HepG2 (cell line): ENCODE measurements around the gene POFUT1. TPM values are rescaled to one million over a fixed set of nuclear protein-coding genes. Genes with fewer than 3 reads are reported as not detected.

Experiments used
- FIP1L1 ChIP-seq: fragments of 200-400 bp; formaldehyde crosslinking; IDR thresholded peaks from 2 replicates; pipeline ENCODE4 v1.6.1; 2018; ENCODE audit warnings: low read depth, mild to moderate bottlenecking, low read length, moderate library complexity, borderline replicate concordance; ENCODE audit not compliant: insufficient read depth
- NFATC3 ChIP-seq: sonication (generic); formaldehyde crosslinking; IDR thresholded peaks from 2 replicates; pipeline ENCODE4 v1.5.1; 2020; ENCODE audit warnings: mild to moderate bottlenecking, missing genetic modification reagents
- PAXIP1 ChIP-seq: sonication (generic); formaldehyde crosslinking; conservative IDR thresholded peaks from 2 replicates; pipeline ENCODE4 v1.4.0; 2020; ENCODE audit warnings: mild to moderate bottlenecking, missing genetic modification reagents, moderate library complexity
- POLR2AphosphoS2 ChIP-seq: IDR thresholded peaks from 2 replicates; pipeline ENCODE4 v1.6.1; 2011; ENCODE audit warnings: low read depth, low read length, improper control_type of control experiment
- USF2 ChIP-seq, 2 experiments: sonication (generic) in 1 of 2; formaldehyde crosslinking in 1 of 2; IDR thresholded peaks; 2 replicates each; pipeline versions ENCODE4 v1.5.1 to v1.6.1; 2011 to 2020; ENCODE audit warnings: borderline replicate concordance in 1 of 2, low read depth in 1 of 2, low read length in 1 of 2, mild to moderate bottlenecking in 1 of 2, missing genetic modification reagents in 1 of 2, moderate library complexity in 1 of 2
- WIZ ChIP-seq: sonication (generic); formaldehyde crosslinking; IDR thresholded peaks from 2 replicates; pipeline ENCODE4 v1.5.1; 2020; ENCODE audit warnings: mild to moderate bottlenecking, missing genetic modification reagents
- ZBTB14 ChIP-seq: sonication (generic); formaldehyde crosslinking; IDR thresholded peaks from 2 replicates; pipeline ENCODE4 v1.4.0; 2020; ENCODE audit warnings: missing genetic modification reagents
- ZFP62 ChIP-seq: sonication (generic); formaldehyde crosslinking; IDR thresholded peaks from 2 replicates; pipeline ENCODE4 v1.4.0; 2020; ENCODE audit warnings: missing genetic modification reagents
- ZNF430 ChIP-seq: sonication (generic); formaldehyde crosslinking; IDR thresholded peaks from 2 replicates; pipeline ENCODE4 v1.9.0; 2021; ENCODE audit warnings: mild to moderate bottlenecking, missing genetic modification reagents
- ZNF646 ChIP-seq: sonication (generic); formaldehyde crosslinking; IDR thresholded peaks from 2 replicates; pipeline ENCODE4 v1.9.0; 2021; ENCODE audit warnings: mild to moderate bottlenecking, missing genetic modification reagents
- polyA plus RNA-seq, 8 experiments: library from polyadenylated mRNA; depleted of rRNA in 3 of 8; stranded (reverse) in 7 of 8; unstranded in 1 of 8; fragments of >200 nt; fragmentation: Illumina TruSeq in 4 of 8; extraction: Trizol in 4 of 8; gene quantifications; 2 replicates each; pipeline versions ENCODE4 v1.2.1 to v1.2.3, GENCODE V29; 2011 to 2016; ENCODE audit warnings: low read depth in 4 of 8, missing spikeins in 1 of 8, mixed read lengths in 1 of 8; ENCODE audit not compliant: insufficient read depth in 1 of 8
- total RNA-seq, 5 experiments: library from RNA; depleted of rRNA; stranded (reverse); fragments of >200 nt; fragmentation: Illumina TruSeq; extraction: Trizol; gene quantifications; 2 replicates each; pipeline ENCODE4 v1.2.3, GENCODE V29; 2016; ENCODE audit warnings: low read depth in 1 of 5
- TF ChIP-seq, protein P1 (sequence below): IDR thresholded peaks from 2 replicates; pipeline ENCODE4 v1.6.1; 2016; ENCODE audit warnings: missing biosample characterization, missing genetic modification reagents, low read depth

The POFUT1 gene
- total and polyA plus RNA-seq, 2 of the 13 experiments (the other 11 are each of a cell fraction or from before 2014, with no cell fraction given), result 35.5 to 58.3 TPM

DNA sequence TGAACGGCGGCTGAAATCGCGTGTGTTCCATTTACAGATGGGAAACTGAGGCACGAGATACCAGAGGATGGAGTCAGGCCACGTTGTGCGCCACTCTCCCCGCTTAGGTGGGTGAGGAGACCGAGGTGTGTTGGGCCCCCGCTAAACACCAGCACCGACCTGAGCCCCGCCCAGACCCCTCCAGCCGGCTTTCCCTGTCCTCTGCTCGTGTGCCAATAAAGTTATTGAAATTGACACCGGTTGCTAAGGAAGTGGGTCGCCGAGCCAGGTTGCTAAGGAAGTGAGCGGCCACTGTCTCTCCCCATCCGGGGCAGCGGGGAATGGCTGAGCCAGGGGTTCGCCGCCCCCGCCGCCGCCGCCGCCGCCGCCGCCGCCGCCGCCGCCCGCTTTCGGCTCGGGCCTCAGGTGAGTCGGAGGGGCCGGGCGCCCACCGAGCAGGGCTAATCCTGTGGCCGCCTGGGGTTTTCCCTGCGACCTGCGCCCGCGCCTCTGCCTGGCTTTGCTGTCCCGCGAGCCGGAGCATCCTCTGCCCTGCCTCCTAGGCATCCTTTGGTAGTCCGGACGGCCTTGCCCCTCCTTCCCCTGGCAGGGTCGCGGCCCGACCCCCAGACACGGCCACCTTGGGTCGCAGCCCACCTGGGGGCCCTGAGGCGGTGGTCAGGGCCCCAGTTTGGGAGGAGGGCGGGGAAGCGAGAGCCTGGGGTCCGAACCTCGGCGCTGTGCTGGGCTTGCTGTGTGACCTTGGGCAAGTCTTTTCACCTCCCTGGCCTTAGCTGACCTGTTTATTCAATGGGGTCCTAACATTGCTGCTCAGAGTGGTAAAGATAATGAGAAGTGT is 69.9 kb downstream of the POFUT1 start, which contains the start of gene KIF3B (continued):
- no peak for TF ChIP-seq ZNF646
- TF ChIP-seq USF2 (IDR thresholded peaks at IDR 0.05; ENCODE audit: low read depth, low read length), result no peak
- no peak for TF ChIP-seq USF2 (CRISPR knock-in tag; IDR thresholded peaks at IDR 0.05; ENCODE audit: borderline replicate concordance)
- peak; percentile 51; the same call in 1 of the 2 replicates for TF ChIP-seq PAXIP1 (CRISPR knock-in tag)
- no peak for TF ChIP-seq POLR2AphosphoS2
- TF ChIP-seq ZNF430 (CRISPR knock-in tag), result peak; percentile 41; the same call in 1 of the 2 replicates
- TF ChIP-seq, protein P1, sequence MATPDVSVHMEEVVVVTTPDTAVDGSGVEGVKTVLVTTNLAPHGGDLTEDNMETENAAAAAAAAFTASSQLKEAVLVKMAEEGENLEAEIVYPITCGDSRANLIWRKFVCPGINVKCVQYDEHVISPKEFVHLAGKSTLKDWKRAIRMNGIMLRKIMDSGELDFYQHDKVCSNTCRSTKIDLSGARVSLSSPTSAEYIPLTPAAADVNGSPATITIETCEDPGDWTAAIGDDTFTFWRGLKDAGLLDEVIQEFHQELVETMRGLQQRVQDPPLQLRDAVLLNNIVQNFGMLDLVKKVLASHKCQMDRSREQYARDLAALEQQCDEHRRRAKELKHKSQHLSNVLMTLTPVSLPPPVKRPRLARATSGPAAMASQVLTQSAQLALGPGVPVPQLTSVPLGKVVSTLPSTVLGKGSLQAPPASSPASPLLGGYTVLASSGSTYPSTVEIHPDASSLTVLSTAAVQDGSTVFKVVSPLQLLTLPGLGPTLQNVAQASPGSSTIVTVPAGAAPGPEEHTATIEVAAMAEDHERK (CRISPR knock-in tag), result no peak
- no peak for TF ChIP-seq FIP1L1
- peak; percentile 36; the same call in 1 of the 2 replicates for TF ChIP-seq WIZ (CRISPR knock-in tag)
- no peak for TF ChIP-seq ZBTB14
- no peak for TF ChIP-seq ZFP62 (CRISPR knock-in tag)
- 0 out of 2 replicates have a peak, but pooled peaks have one; percentile 33 for TF ChIP-seq NFATC3 (CRISPR knock-in tag)
